Activated naive CD4-positive, alpha-beta T cell treated with Interleukin-2 at 50 U/mL for 16 hours (primary cell): Measurements from ENCODE around the gene PFDN2.
"Not testable (repeated sequence)": the region's sequence is repeated elsewhere in the genome, so short reads cannot be mapped to it uniquely, and the experiment has no call there.

Source experiments
- DNase-seq: peaks from one replicate; pipeline ENCODE4 v3.0.0-alpha.2; 2020

The PFDN2 gene

GRCh38 chr1:161137881-161138280, 20.0 kb upstream of the PFDN2 start:
- DNase-seq: no peak

DNA sequence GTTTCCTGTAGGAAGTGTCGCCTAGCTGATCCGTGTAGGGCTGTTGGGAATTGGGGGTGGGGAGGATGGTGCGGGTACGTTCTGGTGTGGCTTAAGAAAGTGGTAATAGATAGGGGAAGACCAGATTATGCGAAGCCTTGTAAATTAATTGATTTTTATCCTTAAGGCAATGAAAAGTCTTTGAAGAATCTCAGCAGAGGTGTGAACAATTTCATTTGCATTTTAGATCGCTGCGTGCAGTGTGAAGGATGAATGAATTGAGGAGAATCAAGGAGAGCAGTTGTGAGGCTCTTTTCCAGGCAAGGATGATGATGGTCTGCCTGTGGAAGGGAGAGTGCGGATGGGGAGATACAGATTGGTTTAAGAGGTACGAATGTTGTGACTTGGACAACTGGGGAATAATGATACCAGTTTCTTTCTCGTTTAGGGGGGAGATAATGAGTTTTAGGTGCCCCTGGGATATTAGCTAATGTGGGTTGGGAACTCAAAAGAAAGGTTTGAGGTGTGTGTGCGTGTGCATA, 15.4 kb upstream of the PFDN2 start:
- no peak for DNase-seq

DNA sequence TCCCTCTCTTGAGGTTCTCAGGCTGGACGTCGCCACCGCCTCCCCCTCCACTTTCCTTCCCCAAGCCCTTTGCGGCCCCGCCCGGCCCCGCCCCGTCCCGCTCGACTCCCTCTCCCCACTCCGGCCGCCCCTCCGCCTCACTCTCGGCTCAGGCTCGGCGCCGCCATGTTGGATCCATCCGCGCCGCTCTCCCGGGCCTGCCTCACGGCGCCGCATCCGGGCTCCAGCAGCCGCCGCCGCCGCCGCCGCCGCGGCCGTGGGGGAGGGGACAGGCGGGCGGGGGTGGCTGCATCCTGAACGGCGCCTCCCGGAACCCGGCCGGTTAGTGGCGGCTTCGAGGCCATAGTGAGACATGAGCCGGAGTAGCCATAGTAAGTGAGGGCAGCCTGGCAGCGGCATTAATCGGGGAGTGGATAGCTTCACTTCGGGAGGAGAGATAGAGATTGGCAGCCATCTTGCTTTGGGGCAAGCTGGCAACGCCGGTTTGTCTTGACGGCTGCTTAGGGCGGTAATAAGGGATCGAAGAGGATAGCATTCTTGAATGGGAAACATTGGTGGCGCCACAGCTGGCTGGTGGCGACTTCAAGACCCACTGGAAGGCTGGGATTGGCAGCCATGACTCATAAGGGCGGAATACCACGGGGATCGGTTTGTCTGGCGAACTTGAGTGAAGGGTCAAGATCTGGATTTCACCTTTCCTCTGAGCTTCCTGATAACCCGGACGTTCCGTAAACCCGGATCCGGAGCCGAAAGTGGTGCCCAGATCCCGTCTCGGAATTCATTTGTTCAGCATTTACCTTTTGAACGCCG, 14.8 kb upstream of the PFDN2 start, which contains the start of gene DEDD:
Gene DEDD (minus strand): TSS at position 258 of the 810 bp plus-strand sequence. CDS start 8,205 bp downstream, outside the sequence.
- peak; percentile 93 for DNase-seq

GRCh38 chr1:161131523-161132409, 13.9 kb upstream of the PFDN2 start:
- no peak for DNase-seq

- DNase-seq: no peak
These were observed 12.4 kb upstream of the PFDN2 start for GRCh38 chr1:161130266-161130665.

DNA sequence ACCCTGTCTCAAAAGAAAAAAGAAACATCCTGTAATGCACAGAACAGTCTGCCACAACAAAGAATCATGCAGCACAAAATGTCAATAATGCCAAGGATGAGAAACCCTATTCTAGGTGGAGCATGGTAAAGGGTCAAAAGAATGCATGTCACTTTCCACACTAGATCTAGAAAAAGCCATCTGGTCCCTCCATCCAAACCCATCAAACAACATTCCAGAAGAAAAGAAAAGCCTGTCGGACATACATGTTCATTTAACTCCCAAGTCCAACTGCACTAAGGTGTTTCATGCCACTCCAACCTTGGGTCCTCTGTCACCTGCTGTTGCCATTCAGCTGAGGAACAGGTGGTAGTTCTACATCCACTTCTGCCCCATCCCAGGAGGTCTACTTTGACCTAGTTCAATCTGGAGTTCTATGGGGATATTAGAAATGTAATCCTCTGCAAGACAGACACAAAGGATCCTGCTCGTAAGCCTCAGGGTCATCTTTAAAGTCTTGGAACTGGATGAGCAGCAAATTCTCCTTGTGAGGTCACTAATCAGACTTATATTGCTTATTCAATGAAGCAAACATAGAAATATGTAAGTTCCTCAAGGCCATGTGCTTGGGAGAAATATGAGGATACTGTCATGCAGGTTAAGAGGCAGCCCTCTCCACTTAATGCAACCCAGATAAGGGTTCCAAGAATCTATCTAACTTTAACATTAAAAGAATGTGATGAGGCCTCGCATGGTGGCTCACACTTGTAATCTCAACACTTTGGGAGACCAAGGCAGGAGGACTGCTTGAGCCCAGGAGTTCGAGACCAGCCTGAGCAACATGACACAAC, 11.0 kb upstream of the PFDN2 start:
- no peak for DNase-seq

DNA sequence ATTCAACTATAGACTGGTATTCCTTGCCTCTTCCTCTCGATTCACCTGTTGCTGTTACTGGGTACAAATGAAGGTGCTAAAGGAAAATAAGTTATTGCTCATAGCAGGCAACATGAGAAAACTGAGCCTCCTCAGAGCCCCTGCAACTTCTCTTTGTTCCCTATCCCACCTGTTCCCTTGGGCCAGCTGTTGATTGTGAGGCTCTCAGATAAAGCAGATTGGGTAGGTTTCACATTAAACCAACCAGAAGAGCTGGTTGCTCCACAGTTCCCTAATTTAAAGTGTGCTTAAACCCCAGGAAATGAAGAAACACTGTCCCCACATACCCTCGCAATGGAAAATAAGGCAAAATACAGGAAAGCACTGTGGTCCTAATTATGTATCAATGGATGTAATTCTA, 9.8 kb upstream of the PFDN2 start:
- no peak for DNase-seq

DNA sequence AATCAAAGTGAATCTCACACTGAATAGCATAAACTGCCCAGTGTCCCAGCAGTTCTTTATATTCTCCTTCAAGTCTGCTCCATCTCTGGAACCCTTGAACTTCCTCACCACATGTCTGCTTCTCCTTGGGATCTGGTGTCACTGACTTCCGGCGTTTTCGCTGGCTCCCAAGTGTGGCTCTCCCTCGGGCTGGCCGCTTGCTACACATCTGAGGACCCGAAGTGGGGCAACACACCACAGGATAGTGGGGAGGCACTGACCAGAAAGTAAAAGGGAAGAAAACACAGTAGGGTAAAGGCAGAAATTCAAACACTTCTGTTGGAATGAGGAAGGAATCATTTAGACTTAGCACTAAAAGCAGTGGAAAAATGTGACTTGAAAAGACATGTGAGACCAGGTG, 5.1 kb upstream of the PFDN2 start:
- no peak for DNase-seq

GRCh38 chr1:161121834-161122233, 4.0 kb upstream of the PFDN2 start:
- DNase-seq: no peak

GRCh38 chr1:161121042-161121650, 3.3 kb upstream of the PFDN2 start:
- DNase-seq: no peak

GRCh38 chr1:161119092-161119903, 1.5 kb upstream of the PFDN2 start:
- DNase-seq: peak; percentile 78

DNA sequence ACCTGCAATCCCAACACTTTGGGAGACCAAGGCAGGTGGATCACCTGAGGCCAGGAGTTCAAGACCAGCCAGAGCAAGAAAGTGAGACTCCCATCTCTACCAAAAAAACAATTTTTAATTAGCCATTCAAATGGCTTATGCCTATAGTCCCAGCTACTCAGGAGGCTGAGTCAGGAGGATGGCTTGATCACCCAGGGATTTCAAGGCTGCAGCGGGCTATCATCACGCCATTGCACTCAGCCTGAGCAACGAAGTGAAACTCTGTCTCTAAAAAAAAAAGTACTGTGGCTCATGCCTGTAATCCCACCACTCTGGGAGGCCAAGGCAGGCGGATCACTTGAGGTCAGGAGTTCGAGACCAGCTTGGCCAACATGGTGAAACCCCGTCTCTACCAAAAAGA, 1.9 kb downstream of the PFDN2 start:
- not testable (repeated sequence) for DNase-seq

- peak; percentile 39 for DNase-seq
These were observed 2.6 kb downstream of the PFDN2 start for GRCh38 chr1:161115132-161115711.

DNA sequence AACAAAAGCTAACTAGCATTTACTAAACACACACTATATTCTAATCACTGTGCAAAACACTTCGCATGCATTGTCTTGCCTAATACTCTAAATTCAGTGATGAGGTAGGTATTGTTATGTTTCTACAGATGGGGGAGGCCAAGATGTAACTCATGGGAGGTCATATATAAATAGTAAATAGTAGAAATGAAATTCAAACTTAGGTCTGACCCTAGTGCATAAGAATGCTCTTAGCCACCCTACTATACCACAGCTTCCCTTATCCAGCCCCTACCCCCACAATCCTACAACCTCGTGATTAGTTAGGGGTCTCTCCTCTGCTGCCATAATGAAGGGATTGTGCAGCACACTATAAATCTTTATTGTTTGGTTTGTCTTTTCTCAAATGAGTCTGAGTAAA, 3.3 kb downstream of the PFDN2 start:
- DNase-seq: no peak

- DNase-seq: no peak
These were observed 3.9 kb downstream of the PFDN2 start for GRCh38 chr1:161113915-161114314.

- no peak for DNase-seq
These were observed 6.3 kb downstream of the PFDN2 start for GRCh38 chr1:161111527-161111926.

DNA sequence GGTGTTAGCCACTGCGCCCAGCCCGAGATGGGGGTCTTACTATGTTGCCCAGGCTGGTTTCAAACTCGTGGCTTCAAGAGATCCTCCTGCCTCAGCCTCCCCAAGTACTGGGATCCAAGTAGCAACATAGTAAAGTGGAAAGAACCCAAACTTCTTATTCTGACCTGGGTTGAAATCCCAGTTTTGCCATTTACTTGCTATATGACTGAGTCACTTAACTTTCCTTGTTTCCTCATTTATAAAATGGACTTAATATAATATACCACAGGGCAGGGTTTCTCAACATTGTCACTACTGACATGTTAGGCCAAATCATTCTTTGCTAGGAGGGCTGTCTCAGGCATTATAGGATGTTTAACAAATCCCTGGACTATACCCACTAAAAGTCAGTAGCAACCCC, 6.7 kb downstream of the PFDN2 start:
- no peak for DNase-seq

- DNase-seq: no peak
These were observed 11.4 kb downstream of the PFDN2 start for GRCh38 chr1:161106431-161106830.

- no peak for DNase-seq
These were observed 17.3 kb downstream of the PFDN2 start for GRCh38 chr1:161100556-161100955.

- DNase-seq: no peak
These were observed 18.6 kb downstream of the PFDN2 start for GRCh38 chr1:161099090-161099802.
